Small intestine (tissue), 7 donors: Measurements from ENCODE around the gene OR4N2. TPM values are rescaled to one million over a fixed set of nuclear protein-coding genes. Genes with fewer than 3 reads are reported as not detected.
A peak's percentile ranks its signal among the peaks of the same experiment; 100 is the strongest.
"Not testable (repeated sequence)": the region's sequence is repeated elsewhere in the genome, so short reads cannot be mapped to it uniquely, and the experiment has no call there.

ENCODE experiments used
- DNase-seq, 2 donors: peaks; one replicate each; pipeline versions ENCODE4 v3.0.0 to v3.0.0-alpha.2; 2013
- FAIRE-seq: peaks from 2 replicates; lab custom pipeline; 2012; peaks lifted over from hg19 to GRCh38; lab: Jason Lieb, UNC
- H3K27ac ChIP-seq, 3 donors: one replicate each; pipeline ENCODE4 v1.5.1; 2013; ENCODE audit warnings: low read length in 2 of 3, mild to moderate bottlenecking in 2 of 3, control low read depth in 1 of 3, inconsistent platforms in 1 of 3, low read depth in 1 of 3, moderate library complexity in 1 of 3
- H3K27me3 ChIP-seq, 3 donors: one replicate each; pipeline ENCODE4 v1.6.1; 2013; ENCODE audit warnings: low read length in 3 of 3, inconsistent platforms in 1 of 3; ENCODE audit not compliant: control insufficient read depth in 3 of 3, insufficient read depth in 3 of 3
- H3K36me3 ChIP-seq, 3 donors: one replicate each; pipeline ENCODE4 v1.6.1; 2013; ENCODE audit warnings: low read length in 3 of 3, inconsistent platforms in 1 of 3, low read depth in 1 of 3, mild to moderate bottlenecking in 1 of 3, moderate library complexity in 1 of 3; ENCODE audit not compliant: control insufficient read depth in 3 of 3, insufficient read depth in 2 of 3
- H3K4me1 ChIP-seq, 3 donors: one replicate each; pipeline ENCODE4 v1.6.1; 2013; ENCODE audit warnings: low read length in 2 of 3, inconsistent platforms in 1 of 3, low read depth in 1 of 3, mild to moderate bottlenecking in 1 of 3, moderate library complexity in 1 of 3; ENCODE audit not compliant: control insufficient read depth in 3 of 3, insufficient read depth in 2 of 3
- H3K4me3 ChIP-seq, 3 donors: one replicate each; pipeline ENCODE4 v1.5.1; 2013; ENCODE audit warnings: low read length in 3 of 3, control low read depth in 1 of 3, inconsistent platforms in 1 of 3, low read depth in 1 of 3, mild to moderate bottlenecking in 1 of 3, moderate library complexity in 1 of 3
- H3K9me3 ChIP-seq, 2 donors: one replicate each; pipeline ENCODE4 v1.6.1; 2013; ENCODE audit warnings: low read depth in 1 of 2, low read length in 1 of 2; ENCODE audit not compliant: control insufficient read depth in 2 of 2, insufficient read depth in 1 of 2
- WGBS, 3 donors: extraction: QIAGEN DNeasy Blood & Tissue Kit; methylation state at CpG; one replicate each; pipeline ENCODE4 v1.1.7; 2013; 5-methylcytosine and 5-hydroxymethylcytosine counted together
- polyA plus RNA-seq, 4 donors: library from polyadenylated mRNA; stranded (reverse) in 3 of 4; unstranded in 1 of 4; fragments of 200-250 nt in 3 of 4; fragments of 120-200 nt in 1 of 4; gene quantifications; one replicate each; pipeline versions ENCODE4 v1.2.1 to v1.2.3, GENCODE V29; 2013
- donor health status: healthy with polysubstance abuse.
- donor health status: control.
- donor health status: control.
- donor health status: Bipolar disorder and iron deficiency.
- donor health status: healthy.

OR4N2 gene
- polyA plus RNA-seq, 4 donors: not detected

GRCh38 chr14:19866061-19866669, 62.6 kb downstream of the OR4N2 start:
- H3K36me3 ChIP-seq, H3K27me3 ChIP-seq, H3K4me3 ChIP-seq, DNase-seq, H3K27ac ChIP-seq, H3K4me1 ChIP-seq, FAIRE-seq: not testable (repeated sequence)
- WGBS, 3 donors: 91 to 96% (median 93%) methylated on average over 35 to 39 of the region's 39 CpGs
- H3K9me3 ChIP-seq: peaks cover 0 to 14% of the 10 kb centered on the region in 2 donors

- no peaks in the 10 kb centered on the region for H3K36me3 ChIP-seq
- H3K27ac ChIP-seq: no peak overlapping the region
- WGBS, 3 donors: 32 to 45% (median 37%) methylated on average over 6 of the region's 6 CpGs
- no peak for FAIRE-seq
- no peaks in the 10 kb centered on the region for H3K27me3 ChIP-seq
- H3K9me3 ChIP-seq: peaks cover 0 to 11% of the 10 kb centered on the region in 2 donors
- H3K4me1 ChIP-seq: no peaks in the 10 kb centered on the region
- H3K4me3 ChIP-seq: no peak overlapping the region
- DNase-seq: no peak
Measured at GRCh38 chr14:19873178-19873577, 69.6 kb downstream of the OR4N2 start.

- Histone ChIP-seq H3K9me3 (peaks cover 0 to 4% of the 10 kb centered on the region in 2 donors), H3K27me3 (no peaks in the 10 kb centered on the region), H3K36me3 (no peaks in the 10 kb centered on the region), H3K4me1 (no peaks in the 10 kb centered on the region), H3K27ac (no peak within 1 kb of the TSS), H3K4me3 (no peak within 1 kb of the TSS)
- no peak for FAIRE-seq
- 47 to 60% (median 49%) methylated on average over 2 of the region's 2 CpGs for WGBS, 3 donors
- no peak for DNase-seq
Measured at GRCh38 chr14:19874842-19875241, 71.3 kb downstream of the OR4N2 start, which contains the start of gene OR4K2. Gene OR4K2, plus strand, starts transcription at chr14:19875142. Its CDS starts 1,126 bp downstream, at chr14:19876268.

GRCh38 chr14:19878029-19878642, 74.6 kb downstream of the OR4N2 start:
- Histone ChIP-seq H3K4me1 (no peaks in the 10 kb centered on the region), H3K27me3 (no peaks in the 10 kb centered on the region), H3K27ac (no peak overlapping the region), H3K9me3 (peaks cover 0 to 5% of the 10 kb centered on the region in 2 donors), H3K4me3 (no peak overlapping the region), H3K36me3 (no peaks in the 10 kb centered on the region)
- DNase-seq (peak in 1 of 2 donors; percentile 19), FAIRE-seq (peak; percentile 87)

Other genes with a start within 250 kb of the OR4N2 start
- gene OR11H2, start 89.9 kb upstream of the OR4N2 start, polyA plus RNA-seq: not detected
- gene OR4Q3, start 60.2 kb upstream of the OR4N2 start, polyA plus RNA-seq: not detected
- not detected for gene OR4M1, start 30.3 kb upstream of the OR4N2 start, polyA plus RNA-seq
- not detected for gene OR4K2, start 71.4 kb downstream of the OR4N2 start, polyA plus RNA-seq
- gene OR4K5, start 116.8 kb downstream of the OR4N2 start, polyA plus RNA-seq: not detected
- gene OR4K1, start 127.1 kb downstream of the OR4N2 start, polyA plus RNA-seq: not detected
- not detected for gene OR4K15, start 171.8 kb downstream of the OR4N2 start, polyA plus RNA-seq
- not detected for gene OR4Q2, start 198.4 kb downstream of the OR4N2 start, polyA plus RNA-seq
- gene OR4K14, start 215.5 kb downstream of the OR4N2 start, polyA plus RNA-seq: not detected
- gene OR4K13, start 232.3 kb downstream of the OR4N2 start, polyA plus RNA-seq: not detected